GM12878 (cell line): ENCODE results near the gene CTSE. TPM values are rescaled to one million over a fixed set of nuclear protein-coding genes. Genes with fewer than 3 reads are reported as not detected.

Source experiments
- ATAC-seq: fragments of 200-7000 bp; cut with Tn5 transposase; 3 replicates; pipeline ENCODE4 v1.9.1; 2020; ENCODE audit warnings: mild to moderate bottlenecking, moderate library complexity
- BruUV-seq: library from RNA; stranded (reverse); fragments of 400-500 nt; replicated peaks from 2 replicates; lab custom pipeline; 2021; lab: Mats Ljungman, UMichigan
- CTCF ChIA-PET: fragments of 300-600 bp; sonication (Branson Sonifier 250); formaldehyde crosslinking; extraction: SDS; loops from one replicate; lab custom pipeline; 2021; ENCODE audit warnings: inconsistent platforms; lab: Yijun Ruan, JAX
- POLR2A ChIA-PET: fragments of 350-600 bp; formaldehyde crosslinking; extraction: SDS; loops from one replicate; lab custom pipeline; 2021; ENCODE audit warnings: inconsistent platforms; lab: Charles Lee
- RAD21 ChIA-PET: fragments of 300-600 bp; sonication (Branson Sonifier 250); formaldehyde crosslinking; loops from one replicate; lab custom pipeline; 2023; ENCODE audit warnings: antibody characterized with exemption; ENCODE audit not compliant: unreplicated experiment; lab: Charles Lee
- SMC1A ChIA-PET: fragments of 300-600 bp; sonication (Branson Sonifier 250); formaldehyde crosslinking; loops from one replicate; lab custom pipeline; 2023; ENCODE audit not compliant: unreplicated experiment, uncharacterized antibody; lab: Charles Lee
- DNase-seq: peaks from one replicate; pipeline ENCODE4 v3.0.0-alpha.2; 2011; ENCODE audit warnings: low read depth, low spot score
- FAIRE-seq: peaks from 3 replicates; lab custom pipeline; 2011; peaks lifted over from hg19 to GRCh38; lab: Jason Lieb, UNC
- H2AFZ ChIP-seq: 2 replicates; pipeline ENCODE4 v1.6.0; 2011; ENCODE audit warnings: low read depth, low read length, control low read depth; ENCODE audit not compliant: control insufficient read depth
- H3K27ac ChIP-seq: 2 replicates; pipeline ENCODE4 v1.5.1; 2011; ENCODE audit warnings: control low read depth; ENCODE audit not compliant: control insufficient read depth, insufficient read depth
- H3K27me3 ChIP-seq, 2 experiments: replicated peaks in 1 of 2; 2 replicates each; pipeline versions ENCODE4 v1.6.0 to v1.6.1; 2011; ENCODE audit warnings: low read length in 1 of 2; ENCODE audit not compliant: control insufficient read depth in 2 of 2, insufficient read depth in 2 of 2
- H3K36me3 ChIP-seq, 2 experiments: 2 replicates each; pipeline ENCODE4 v1.5.1; 2011; ENCODE audit warnings: low read length in 1 of 2; ENCODE audit not compliant: control insufficient read depth in 2 of 2, insufficient read depth in 2 of 2
- H3K4me1 ChIP-seq: 2 replicates; pipeline ENCODE4 v1.6.1; 2011; ENCODE audit warnings: mild to moderate bottlenecking, low read length, moderate library complexity, mixed read lengths; ENCODE audit not compliant: control insufficient read depth, insufficient read depth
- H3K4me2 ChIP-seq: 2 replicates; pipeline ENCODE4 v1.6.0; 2011; ENCODE audit warnings: control low read depth; ENCODE audit not compliant: control insufficient read depth, insufficient read depth
- H3K4me3 ChIP-seq: fragments of 200-600 bp; sonication (generic); 2 replicates; pipeline ENCODE4 v1.5.1; 2016
- H3K79me2 ChIP-seq: 2 replicates; pipeline ENCODE4 v1.6.0; 2011; ENCODE audit warnings: low read length; ENCODE audit not compliant: control insufficient read depth, insufficient read depth
- H3K9ac ChIP-seq: 2 replicates; pipeline ENCODE4 v1.8.0; 2011; ENCODE audit warnings: low read length, control low read depth, mixed read lengths; ENCODE audit not compliant: control insufficient read depth, insufficient read depth
- H3K9me3 ChIP-seq: replicated peaks from 3 replicates; pipeline ENCODE4 v1.5.1; 2011; ENCODE audit warnings: mild to moderate bottlenecking, low read length; ENCODE audit not compliant: control insufficient read depth, insufficient read depth
- H4K20me1 ChIP-seq: 2 replicates; pipeline ENCODE4 v1.6.0; 2011; ENCODE audit not compliant: control insufficient read depth, insufficient read depth
- ATF7 ChIP-seq: fragments of 450-650 bp; IDR thresholded peaks from 2 replicates; pipeline ENCODE4 v1.6.1; 2016; ENCODE audit warnings: low read depth, mild to moderate bottlenecking
- DPF2 ChIP-seq: fragments of 450-650 bp; IDR thresholded peaks from 2 replicates; pipeline ENCODE4 v1.6.1; 2017; ENCODE audit warnings: mild to moderate bottlenecking
- EGR1 ChIP-seq, 2 experiments: IDR thresholded peaks; 1 replicate in 1 of 2; 2 replicates in 1 of 2; pipeline ENCODE4 v1.6.1; 2011 to 2012; ENCODE audit warnings: low read depth in 2 of 2, low read length in 2 of 2, borderline replicate concordance in 1 of 2, mild to moderate bottlenecking in 1 of 2, moderate library complexity in 1 of 2
- ELK1 ChIP-seq: IDR thresholded peaks from 2 replicates; pipeline ENCODE4 v1.6.1; 2012; ENCODE audit warnings: low read depth, low read length, improper control_type of control experiment
- GABPA ChIP-seq: IDR thresholded peaks from 2 replicates; pipeline ENCODE4 v1.6.1; 2014; ENCODE audit warnings: antibody characterized with exemption, low read depth, mild to moderate bottlenecking, inconsistent platforms
- HCFC1 ChIP-seq: fragments of 150-350 bp; IDR thresholded peaks from 2 replicates; pipeline ENCODE4 v1.6.1; 2014; ENCODE audit warnings: low read length
- MTA3 ChIP-seq: IDR thresholded peaks from 2 replicates; pipeline ENCODE4 v1.6.1; 2012; ENCODE audit warnings: low read length, inconsistent platforms, borderline replicate concordance
- MYB ChIP-seq: fragments of 150-350 bp; IDR thresholded peaks from 2 replicates; pipeline ENCODE4 v1.6.1; 2014; ENCODE audit warnings: mild to moderate bottlenecking, low read depth, low read length, borderline replicate concordance
- POU2F2 ChIP-seq: IDR thresholded peaks from 3 replicates; pipeline ENCODE4 v1.6.1; 2011; ENCODE audit warnings: low read depth, mild to moderate bottlenecking, low read length, borderline replicate concordance
- STAT1 ChIP-seq: fragments of 450-650 bp; conservative IDR thresholded peaks from 2 replicates; pipeline ENCODE4 v1.6.1; 2014; ENCODE audit warnings: antibody characterized with exemption, mild to moderate bottlenecking
- WGBS: methylation state at CpG from one replicate; pipeline ENCODE4 v1.1.6; 2016; ENCODE audit warnings: low lambda C conversion rate; ENCODE audit not compliant: insufficient replicate concordance, insufficient coverage; ENCODE audit errors: missing lambda C conversion rate; 5-methylcytosine and 5-hydroxymethylcytosine counted together
- in situ Hi-C: fragments of 300-500 bp; cut with MboI; formaldehyde crosslinking; loops from 9 replicates; pipeline ENCODE4 v1.14.3; 2018; ENCODE audit warnings: mixed read lengths
- intact Hi-C: fragments of 100-400 bp; cut with micrococcal nuclease; formaldehyde crosslinking; loops from one replicate; pipeline ENCODE4 v1.14.2; 2022; ENCODE audit not compliant: unreplicated experiment
- polyA plus RNA-seq, 11 experiments: library from polyadenylated mRNA; depleted of rRNA in 4 of 11; unstranded in 6 of 11; stranded (reverse) in 5 of 11; fragments of >200 nt; fragmentation: Nextera tagmentation in 4 of 11; fragmentation: Illumina TruSeq in 1 of 11; extraction: Ambion mirVana in 4 of 11; extraction: Trizol in 1 of 11; gene quantifications; 1 replicate in 1 of 11; 2 replicates in 10 of 11; pipeline versions ENCODE4 v1.2.1 to v1.2.3, GENCODE V29; 2011 to 2016; ENCODE audit warnings: inconsistent platforms in 2 of 11, missing spikeins in 2 of 11, low read depth in 1 of 11
- total RNA-seq, 4 experiments: library from RNA; depleted of rRNA in 3 of 4; stranded (reverse); fragments of >200 nt in 3 of 4; fragmentation: Illumina TruSeq in 1 of 4; extraction: Trizol in 1 of 4; gene quantifications; 2 replicates each; pipeline versions ENCODE4 v1.2.1 to v1.2.3, GENCODE V29; 2013 to 2021
- TF ChIP-seq, protein P1 (sequence below): fragments of 450-650 bp; conservative IDR thresholded peaks from 2 replicates; pipeline ENCODE4 v1.6.1; 2017; ENCODE audit warnings: mild to moderate bottlenecking, moderate library complexity

The CTSE gene
- total and polyA plus RNA-seq, 10 of the 15 experiments (the other 5 are each of a cell fraction or from before 2014, with no cell fraction given): 0.26 TPM; not detected in 9

DNA sequence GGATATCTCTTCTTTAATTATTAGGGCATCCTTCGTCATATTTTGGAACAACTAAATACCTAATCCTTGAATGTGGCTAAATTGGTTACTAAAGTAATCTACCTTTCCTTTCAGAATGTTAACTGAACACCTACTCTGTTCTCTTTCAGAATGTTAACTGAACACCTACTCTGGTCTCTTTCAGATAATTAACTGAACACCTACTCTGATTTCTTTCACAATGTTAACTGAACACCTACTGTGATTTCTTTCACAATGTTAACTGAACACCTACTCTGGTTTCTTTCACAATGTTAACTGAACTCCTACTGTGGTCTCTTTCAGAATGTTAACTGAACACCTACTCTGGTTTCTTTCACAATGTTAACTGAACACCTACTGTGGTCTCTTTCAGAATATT lies 42.4 kb downstream of the CTSE start:
- ChIA-PET SMC1A (interaction anchor here (1.2 to 1.9 kb wide), 3 partner anchors 49 to 64 kb away, joined by 3 to 5 read pairs (median 5); no protein-coding TSS in a partner anchor), RAD21 (interaction anchor here (8.6 kb wide), 1 partner anchor 127 kb away, joined by 197 read pairs; no protein-coding TSS in a partner anchor), CTCF (interaction anchor here (0.8 to 9.6 kb wide), 5 partner anchors 62 to 190 kb away, joined by 4 to 296 read pairs (median 222); no protein-coding TSS in a partner anchor), POLR2A (no interaction called here)
- TF ChIP-seq STAT1 (no peak), ELK1 (no peak), GABPA (no peak), ATF7 (no peak), MTA3 (no peak), EGR1 (IDR thresholded peaks at IDR 0.05; ENCODE audit: borderline replicate concordance in 1 of 2, low read depth in 2 of 2, low read length in 2 of 2) (no peak), POU2F2 (no peak), DPF2 (no peak), MYB (no peak), HCFC1 (no peak)
- TF ChIP-seq, protein P1, sequence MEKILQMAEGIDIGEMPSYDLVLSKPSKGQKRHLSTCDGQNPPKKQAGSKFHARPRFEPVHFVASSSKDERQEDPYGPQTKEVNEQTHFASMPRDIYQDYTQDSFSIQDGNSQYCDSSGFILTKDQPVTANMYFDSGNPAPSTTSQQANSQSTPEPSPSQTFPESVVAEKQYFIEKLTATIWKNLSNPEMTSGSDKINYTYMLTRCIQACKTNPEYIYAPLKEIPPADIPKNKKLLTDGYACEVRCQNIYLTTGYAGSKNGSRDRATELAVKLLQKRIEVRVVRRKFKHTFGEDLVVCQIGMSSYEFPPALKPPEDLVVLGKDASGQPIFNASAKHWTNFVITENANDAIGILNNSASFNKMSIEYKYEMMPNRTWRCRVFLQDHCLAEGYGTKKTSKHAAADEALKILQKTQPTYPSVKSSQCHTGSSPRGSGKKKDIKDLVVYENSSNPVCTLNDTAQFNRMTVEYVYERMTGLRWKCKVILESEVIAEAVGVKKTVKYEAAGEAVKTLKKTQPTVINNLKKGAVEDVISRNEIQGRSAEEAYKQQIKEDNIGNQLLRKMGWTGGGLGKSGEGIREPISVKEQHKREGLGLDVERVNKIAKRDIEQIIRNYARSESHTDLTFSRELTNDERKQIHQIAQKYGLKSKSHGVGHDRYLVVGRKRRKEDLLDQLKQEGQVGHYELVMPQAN: no peak
- Histone ChIP-seq H3K9ac (no peak overlapping the region), H4K20me1 (no peaks in the 10 kb centered on the region), H3K4me2 (no peak overlapping the region), H3K27me3 (no peaks in the 10 kb centered on the region; a peak in 1 of 4 replicates), H2AFZ (no peak overlapping the region), H3K4me1 (no peaks in the 10 kb centered on the region), H3K36me3 (no peaks in the 10 kb centered on the region), H3K9me3 (no peaks in the 10 kb centered on the region), H3K79me2 (no peaks in the 10 kb centered on the region), H3K4me3 (no peak overlapping the region), H3K27ac (no peak overlapping the region)
- WGBS: 73% methylated on average over 1 of the region's 1 CpG
- in situ Hi-C loops: loop anchor here (5.0 kb wide), 2 partner anchors 126 to 189 kb away; no protein-coding TSS in a partner anchor
- DNase-seq (no peak), FAIRE-seq (no peak), ATAC-seq (no peak)
- no TSS peak for BruUV-seq
- intact Hi-C loops: no loop called here
